Measurements from ENCODE around the gene SMTN.

- TF ChIP-seq, protein P1, sequence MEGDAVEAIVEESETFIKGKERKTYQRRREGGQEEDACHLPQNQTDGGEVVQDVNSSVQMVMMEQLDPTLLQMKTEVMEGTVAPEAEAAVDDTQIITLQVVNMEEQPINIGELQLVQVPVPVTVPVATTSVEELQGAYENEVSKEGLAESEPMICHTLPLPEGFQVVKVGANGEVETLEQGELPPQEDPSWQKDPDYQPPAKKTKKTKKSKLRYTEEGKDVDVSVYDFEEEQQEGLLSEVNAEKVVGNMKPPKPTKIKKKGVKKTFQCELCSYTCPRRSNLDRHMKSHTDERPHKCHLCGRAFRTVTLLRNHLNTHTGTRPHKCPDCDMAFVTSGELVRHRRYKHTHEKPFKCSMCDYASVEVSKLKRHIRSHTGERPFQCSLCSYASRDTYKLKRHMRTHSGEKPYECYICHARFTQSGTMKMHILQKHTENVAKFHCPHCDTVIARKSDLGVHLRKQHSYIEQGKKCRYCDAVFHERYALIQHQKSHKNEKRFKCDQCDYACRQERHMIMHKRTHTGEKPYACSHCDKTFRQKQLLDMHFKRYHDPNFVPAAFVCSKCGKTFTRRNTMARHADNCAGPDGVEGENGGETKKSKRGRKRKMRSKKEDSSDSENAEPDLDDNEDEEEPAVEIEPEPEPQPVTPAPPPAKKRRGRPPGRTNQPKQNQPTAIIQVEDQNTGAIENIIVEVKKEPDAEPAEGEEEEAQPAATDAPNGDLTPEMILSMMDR (IDR thresholded peaks at IDR 0.05) = no peak
- TF ChIP-seq POLR2A (IDR thresholded peaks at IDR 0.05) (no peak), EP300 (IDR thresholded peaks at IDR 0.05) (peak; percentile 67 to 69)
These were observed 34.4 kb upstream of the SMTN start for GRCh38 chr22:31046539-31047226.

Data from tibial nerve (tissue), 4 donors.